K562 (cell line): ENCODE results near the gene RGS3. TPM values are rescaled to one million over a fixed set of nuclear protein-coding genes. Genes with fewer than 3 reads are reported as not detected.

Experiments
- DNMT1 ChIP-seq: fragments of 450-650 bp; IDR thresholded peaks from 2 replicates; pipeline ENCODE4 v1.6.1; 2016; ENCODE audit warnings: antibody characterized with exemption, mild to moderate bottlenecking
- ELF2 ChIP-seq: fragments of 250-450 bp; sonication (Bioruptor Pico); IDR thresholded peaks from 2 replicates; pipeline ENCODE4 v1.5.0; 2021; ENCODE audit warnings: mild to moderate bottlenecking
- FOS ChIP-seq: IDR thresholded peaks from 3 replicates; pipeline ENCODE4 v1.6.1; 2011; ENCODE audit not compliant: insufficient read length; ENCODE audit errors: extremely low read depth
- FOXP1 ChIP-seq: sonication (generic); formaldehyde crosslinking; IDR thresholded peaks from 2 replicates; pipeline ENCODE4 v1.8.0; 2022; ENCODE audit warnings: mild to moderate bottlenecking, missing genetic modification reagents
- NFRKB ChIP-seq: fragments of 450-650 bp; IDR thresholded peaks from 2 replicates; pipeline ENCODE4 v1.6.1; 2016; ENCODE audit warnings: low read depth
- PML ChIP-seq: IDR thresholded peaks from 2 replicates; pipeline ENCODE4 v1.6.1; 2012; ENCODE audit warnings: low read length, inconsistent platforms
- POLR2B ChIP-seq: fragments of 450-650 bp; IDR thresholded peaks from 2 replicates; pipeline ENCODE4 v1.6.1; 2018; ENCODE audit warnings: low read depth; ENCODE audit not compliant: partially characterized antibody
- PTTG1 ChIP-seq: fragments of 450-650 bp; IDR thresholded peaks from 2 replicates; pipeline ENCODE4 v1.6.1; 2016; ENCODE audit warnings: low read depth, mild to moderate bottlenecking, missing genetic modification characterization, missing compliant biosample characterization
- SRF ChIP-seq, 2 experiments: fragments of 250-450, 450-650 bp in 1 of 2; sonication (Bioruptor Pico) in 1 of 2; sonication (generic) in 1 of 2; formaldehyde crosslinking; IDR thresholded peaks; 2 replicates each; pipeline versions ENCODE4 v1.5.0 to v1.5.1; 2020 to 2022; ENCODE audit warnings: mild to moderate bottlenecking in 1 of 2, missing genetic modification reagents in 1 of 2
- YY1 ChIP-seq, 3 experiments: IDR thresholded peaks; 2 replicates each; pipeline ENCODE4 v1.6.1; 2011; ENCODE audit warnings: low read length in 2 of 3, mild to moderate bottlenecking in 2 of 3, moderate library complexity in 2 of 3, borderline replicate concordance in 1 of 3, control low read depth in 1 of 3, low read depth in 1 of 3; ENCODE audit not compliant: insufficient read depth in 3 of 3, insufficient replicate concordance in 2 of 3, control insufficient read depth in 1 of 3, insufficient read length in 1 of 3; ENCODE audit errors: extremely low read depth in 1 of 3
- ZNF274 ChIP-seq: IDR thresholded peaks from 2 replicates; pipeline ENCODE4 v1.6.1; 2011; ENCODE audit warnings: low read depth, mild to moderate bottlenecking, low read length, moderate library complexity, borderline replicate concordance
- polyA plus RNA-seq, 8 experiments: library from polyadenylated mRNA; depleted of rRNA in 4 of 8; stranded (reverse) in 5 of 8; unstranded in 3 of 8; fragments of >200 nt; fragmentation: Nextera tagmentation in 2 of 8; fragmentation: Illumina TruSeq in 1 of 8; extraction: Ambion mirVana in 2 of 8; extraction: Trizol in 1 of 8; gene quantifications; 2 replicates each; pipeline versions ENCODE4 v1.2.1 to v1.2.3, GENCODE V29; 2011 to 2014; ENCODE audit warnings: inconsistent platforms in 1 of 8, missing spikeins in 1 of 8
- total RNA-seq, 7 experiments: library from RNA; depleted of rRNA in 6 of 7; stranded (reverse); fragments of >200 nt in 6 of 7; fragmentation: Illumina TruSeq in 2 of 7; extraction: Trizol in 2 of 7; gene quantifications; 2 replicates each; pipeline versions ENCODE4 v1.2.1 to v1.2.3, GENCODE V29; 2011 to 2021; ENCODE audit warnings: low replicate concordance in 1 of 7
- TF ChIP-seq, protein P1 (sequence below): fragments of 450-650 bp; conservative IDR thresholded peaks from 2 replicates; pipeline ENCODE4 v1.6.1; 2016; ENCODE audit warnings: missing genetic modification characterization, low read depth, mild to moderate bottlenecking, missing compliant biosample characterization, moderate library complexity
- TF ChIP-seq, protein P2 (sequence below), 3 experiments: fragments of 200-800 bp in 1 of 3; fragments of 250-450 bp in 1 of 3; fragments of 450-650 bp in 1 of 3; sonication (Bioruptor Pico) in 1 of 3; sonication (Bioruptor generic) in 1 of 3; formaldehyde crosslinking in 1 of 3; IDR thresholded peaks; 2 replicates each; pipeline versions ENCODE4 v1.6.1 to v1.8.0; 2016 to 2022; ENCODE audit warnings: mild to moderate bottlenecking in 2 of 3, missing genetic modification characterization in 2 of 3, missing compliant biosample characterization in 1 of 3, moderate library complexity in 1 of 3
- TF ChIP-seq, protein P3 (sequence below), 2 experiments: fragments of 450-650 bp in 1 of 2; sonication (generic) in 1 of 2; formaldehyde crosslinking; conservative IDR thresholded peaks; 2 replicates each; pipeline versions ENCODE4 v1.4.0 to v1.8.1; 2020 to 2022; ENCODE audit warnings: mild to moderate bottlenecking in 1 of 2, missing genetic modification reagents in 1 of 2
- TF ChIP-seq, protein P4 (sequence below): IDR thresholded peaks from 2 replicates; pipeline ENCODE4 v1.6.1; 2011; ENCODE audit warnings: borderline replicate concordance, low read depth, mild to moderate bottlenecking, moderate library complexity, low read length; ENCODE audit not compliant: insufficient read depth, poor library complexity, severe bottlenecking
- TF ChIP-seq, protein P5 (sequence below): fragments of 450-650 bp; formaldehyde crosslinking; IDR thresholded peaks from 2 replicates; pipeline ENCODE4 v1.4.0; 2020; ENCODE audit warnings: mild to moderate bottlenecking

Gene RGS3
- total and polyA plus RNA-seq, 9 of the 15 experiments (the other 6 are each of a cell fraction or from before 2014, with no cell fraction given): 0.08 to 2.9 (median 0.95) TPM

DNA sequence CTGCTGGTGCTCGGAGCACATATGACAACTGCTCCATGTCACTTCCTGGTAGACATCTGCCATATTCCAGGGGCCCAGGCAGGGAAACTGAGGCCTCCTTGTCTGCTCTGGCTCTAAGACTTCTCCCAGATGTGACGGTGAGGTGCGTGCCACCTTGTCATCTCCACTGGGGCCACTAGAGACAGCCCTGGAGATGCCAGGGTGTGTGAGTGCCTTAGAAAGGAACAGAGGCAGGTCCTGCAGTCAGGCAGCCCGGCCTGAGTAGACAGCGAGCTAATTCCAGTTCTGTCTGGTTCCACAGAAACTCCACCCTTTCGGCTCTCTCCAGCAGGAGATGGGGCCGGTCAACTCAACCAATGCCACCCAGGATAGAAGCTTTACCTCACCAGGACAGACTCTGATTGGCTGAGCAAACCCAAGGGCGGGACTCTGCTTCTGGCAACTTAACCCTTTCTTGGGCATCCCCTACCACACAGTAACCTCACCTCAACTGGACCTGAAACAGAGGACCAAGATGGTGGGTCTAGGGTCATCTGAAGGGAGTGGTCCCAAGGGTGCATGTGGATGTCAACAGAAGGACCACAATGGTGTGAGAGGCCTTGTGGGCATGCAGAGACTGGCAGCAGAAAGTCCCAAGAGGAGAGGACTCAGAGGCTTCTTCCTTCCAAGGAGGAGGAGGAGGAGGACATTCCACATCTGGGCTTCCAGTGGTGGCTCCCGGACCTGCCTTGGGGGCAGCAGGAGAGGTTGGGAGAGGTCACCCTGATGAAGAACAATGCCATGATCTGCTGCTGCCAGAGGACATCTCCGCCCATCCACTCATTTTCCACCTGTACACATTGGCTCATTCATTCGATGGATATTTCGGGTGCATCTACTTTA, 77.7 kb downstream of the RGS3 start (continued):
- TF ChIP-seq, protein P1, sequence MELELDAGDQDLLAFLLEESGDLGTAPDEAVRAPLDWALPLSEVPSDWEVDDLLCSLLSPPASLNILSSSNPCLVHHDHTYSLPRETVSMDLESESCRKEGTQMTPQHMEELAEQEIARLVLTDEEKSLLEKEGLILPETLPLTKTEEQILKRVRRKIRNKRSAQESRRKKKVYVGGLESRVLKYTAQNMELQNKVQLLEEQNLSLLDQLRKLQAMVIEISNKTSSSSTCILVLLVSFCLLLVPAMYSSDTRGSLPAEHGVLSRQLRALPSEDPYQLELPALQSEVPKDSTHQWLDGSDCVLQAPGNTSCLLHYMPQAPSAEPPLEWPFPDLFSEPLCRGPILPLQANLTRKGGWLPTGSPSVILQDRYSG (tag): no peak; the same call in 1 of the 2 replicates
- TF ChIP-seq, protein P2, sequence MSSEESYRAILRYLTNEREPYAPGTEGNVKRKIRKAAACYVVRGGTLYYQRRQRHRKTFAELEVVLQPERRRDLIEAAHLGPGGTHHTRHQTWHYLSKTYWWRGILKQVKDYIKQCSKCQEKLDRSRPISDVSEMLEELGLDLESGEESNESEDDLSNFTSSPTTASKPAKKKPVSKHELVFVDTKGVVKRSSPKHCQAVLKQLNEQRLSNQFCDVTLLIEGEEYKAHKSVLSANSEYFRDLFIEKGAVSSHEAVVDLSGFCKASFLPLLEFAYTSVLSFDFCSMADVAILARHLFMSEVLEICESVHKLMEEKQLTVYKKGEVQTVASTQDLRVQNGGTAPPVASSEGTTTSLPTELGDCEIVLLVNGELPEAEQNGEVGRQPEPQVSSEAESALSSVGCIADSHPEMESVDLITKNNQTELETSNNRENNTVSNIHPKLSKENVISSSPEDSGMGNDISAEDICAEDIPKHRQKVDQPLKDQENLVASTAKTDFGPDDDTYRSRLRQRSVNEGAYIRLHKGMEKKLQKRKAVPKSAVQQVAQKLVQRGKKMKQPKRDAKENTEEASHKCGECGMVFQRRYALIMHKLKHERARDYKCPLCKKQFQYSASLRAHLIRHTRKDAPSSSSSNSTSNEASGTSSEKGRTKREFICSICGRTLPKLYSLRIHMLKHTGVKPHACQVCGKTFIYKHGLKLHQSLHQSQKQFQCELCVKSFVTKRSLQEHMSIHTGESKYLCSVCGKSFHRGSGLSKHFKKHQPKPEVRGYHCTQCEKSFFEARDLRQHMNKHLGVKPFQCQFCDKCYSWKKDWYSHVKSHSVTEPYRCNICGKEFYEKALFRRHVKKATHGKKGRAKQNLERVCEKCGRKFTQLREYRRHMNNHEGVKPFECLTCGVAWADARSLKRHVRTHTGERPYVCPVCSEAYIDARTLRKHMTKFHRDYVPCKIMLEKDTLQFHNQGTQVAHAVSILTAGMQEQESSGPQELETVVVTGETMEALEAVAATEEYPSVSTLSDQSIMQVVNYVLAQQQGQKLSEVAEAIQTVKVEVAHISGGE (CRISPR knock-in tag; IDR thresholded peaks at IDR 0.05): peak in 1 of 3 experiments; percentile 74; a peak in 1 of 6 replicates
- no peak for TF ChIP-seq FOXP1 (CRISPR knock-in tag)
- TF ChIP-seq, protein P3, sequence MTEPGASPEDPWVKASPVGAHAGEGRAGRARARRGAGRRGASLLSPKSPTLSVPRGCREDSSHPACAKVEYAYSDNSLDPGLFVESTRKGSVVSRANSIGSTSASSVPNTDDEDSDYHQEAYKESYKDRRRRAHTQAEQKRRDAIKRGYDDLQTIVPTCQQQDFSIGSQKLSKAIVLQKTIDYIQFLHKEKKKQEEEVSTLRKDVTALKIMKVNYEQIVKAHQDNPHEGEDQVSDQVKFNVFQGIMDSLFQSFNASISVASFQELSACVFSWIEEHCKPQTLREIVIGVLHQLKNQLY (CRISPR knock-in tag; conservative IDR thresholded peaks at IDR 0.05): no peak
- peak; percentile 68; the same call in 1 of the 2 replicates for TF ChIP-seq NFRKB
- TF ChIP-seq, protein P4, sequence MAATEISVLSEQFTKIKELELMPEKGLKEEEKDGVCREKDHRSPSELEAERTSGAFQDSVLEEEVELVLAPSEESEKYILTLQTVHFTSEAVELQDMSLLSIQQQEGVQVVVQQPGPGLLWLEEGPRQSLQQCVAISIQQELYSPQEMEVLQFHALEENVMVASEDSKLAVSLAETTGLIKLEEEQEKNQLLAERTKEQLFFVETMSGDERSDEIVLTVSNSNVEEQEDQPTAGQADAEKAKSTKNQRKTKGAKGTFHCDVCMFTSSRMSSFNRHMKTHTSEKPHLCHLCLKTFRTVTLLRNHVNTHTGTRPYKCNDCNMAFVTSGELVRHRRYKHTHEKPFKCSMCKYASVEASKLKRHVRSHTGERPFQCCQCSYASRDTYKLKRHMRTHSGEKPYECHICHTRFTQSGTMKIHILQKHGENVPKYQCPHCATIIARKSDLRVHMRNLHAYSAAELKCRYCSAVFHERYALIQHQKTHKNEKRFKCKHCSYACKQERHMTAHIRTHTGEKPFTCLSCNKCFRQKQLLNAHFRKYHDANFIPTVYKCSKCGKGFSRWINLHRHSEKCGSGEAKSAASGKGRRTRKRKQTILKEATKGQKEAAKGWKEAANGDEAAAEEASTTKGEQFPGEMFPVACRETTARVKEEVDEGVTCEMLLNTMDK: no peak
- TF ChIP-seq FOS: peak; percentile 71
- peak; percentile 25; the same call in 1 of the 2 replicates for TF ChIP-seq PML
- TF ChIP-seq PTTG1 (tag): no peak
- no peak for TF ChIP-seq SRF (CRISPR knock-in tag; IDR thresholded peaks at IDR 0.05)
- TF ChIP-seq ELF2 (CRISPR knock-in tag): no peak
- no peak for TF ChIP-seq DNMT1
- no peak for TF ChIP-seq ZNF274
- peak; percentile 49 for TF ChIP-seq POLR2B
- TF ChIP-seq, protein P5, sequence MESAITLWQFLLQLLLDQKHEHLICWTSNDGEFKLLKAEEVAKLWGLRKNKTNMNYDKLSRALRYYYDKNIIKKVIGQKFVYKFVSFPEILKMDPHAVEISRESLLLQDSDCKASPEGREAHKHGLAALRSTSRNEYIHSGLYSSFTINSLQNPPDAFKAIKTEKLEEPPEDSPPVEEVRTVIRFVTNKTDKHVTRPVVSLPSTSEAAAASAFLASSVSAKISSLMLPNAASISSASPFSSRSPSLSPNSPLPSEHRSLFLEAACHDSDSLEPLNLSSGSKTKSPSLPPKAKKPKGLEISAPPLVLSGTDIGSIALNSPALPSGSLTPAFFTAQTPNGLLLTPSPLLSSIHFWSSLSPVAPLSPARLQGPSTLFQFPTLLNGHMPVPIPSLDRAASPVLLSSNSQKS (CRISPR knock-in tag): no peak
- TF ChIP-seq YY1 (IDR thresholded peaks at IDR 0.05; ENCODE audit: borderline replicate concordance in 1 of 3, control insufficient read depth in 1 of 3, extremely low read depth in 1 of 3, insufficient read depth in 3 of 3, insufficient read length in 1 of 3, insufficient replicate concordance in 2 of 3, low read depth in 1 of 3, low read length in 2 of 3): no peak
